CD8-positive, alpha-beta memory T cell (primary cell): ENCODE data around the gene LRRC4C. TPM values are rescaled to one million over a fixed set of nuclear protein-coding genes. Genes with fewer than 3 reads are reported as not detected.

ENCODE experiments used
- CTCF ChIA-PET: fragments of 350-600 bp; sonication (Branson Sonifier 250); formaldehyde crosslinking; loops from one replicate; lab custom pipeline; 2021; ENCODE audit warnings: antibody characterized with exemption; lab: Charles Lee
- POLR2A ChIA-PET: fragments of 350-600 bp; sonication (Branson Sonifier 250); formaldehyde crosslinking; loops from one replicate; lab custom pipeline; 2021; ENCODE audit warnings: antibody characterized with exemption; lab: Charles Lee
- DNase-seq, 5 donors: peaks; one replicate each; pipeline versions ENCODE4 v3.0.0 to v3.0.0-alpha.2; 2020 to 2022; ENCODE audit warnings: mixed read lengths in 1 of 5
- H3K27ac ChIP-seq: one replicate; pipeline ENCODE4 v1.7.0; 2013; ENCODE audit warnings: low read depth, mild to moderate bottlenecking, low read length, moderate library complexity
- H3K27me3 ChIP-seq: 2 replicates; pipeline ENCODE4 v1.7.0; 2013; ENCODE audit warnings: low read length, mild to moderate bottlenecking; ENCODE audit not compliant: insufficient read depth, poor library complexity, severe bottlenecking
- H3K36me3 ChIP-seq: 2 replicates; pipeline ENCODE4 v1.7.0; 2013; ENCODE audit warnings: mild to moderate bottlenecking, low read length, moderate library complexity; ENCODE audit not compliant: insufficient read depth
- H3K4me1 ChIP-seq: 2 replicates; pipeline ENCODE4 v1.7.0; 2013; ENCODE audit warnings: mild to moderate bottlenecking, low read length, moderate library complexity; ENCODE audit not compliant: insufficient read depth
- H3K4me3 ChIP-seq: 2 replicates; pipeline ENCODE4 v1.7.0; 2013; ENCODE audit warnings: mild to moderate bottlenecking, low read length
- H3K9me3 ChIP-seq: 2 replicates; pipeline ENCODE4 v1.7.0; 2013; ENCODE audit warnings: mild to moderate bottlenecking, low read length
- H3K27ac Mint-ChIP-seq, 8 donors: one replicate each; pipeline ENCODE4 v1.8.0; 2020 to 2021; ENCODE audit warnings: mixed read lengths in 8 of 8, mild to moderate bottlenecking in 6 of 8, inconsistent platforms in 3 of 8, moderate library complexity in 3 of 8
- H3K27me3 Mint-ChIP-seq, 2 donors: one replicate each; pipeline ENCODE4 v1.8.0; 2020 to 2021; ENCODE audit warnings: mixed read lengths in 2 of 2, mild to moderate bottlenecking in 1 of 2, moderate library complexity in 1 of 2
- H3K36me3 Mint-ChIP-seq, 3 donors: one replicate each; pipeline ENCODE4 v1.8.0; 2020 to 2021; ENCODE audit warnings: mixed read lengths in 3 of 3, inconsistent platforms in 1 of 3, mild to moderate bottlenecking in 1 of 3
- H3K4me1 Mint-ChIP-seq, 3 donors: one replicate each; pipeline ENCODE4 v1.8.0; 2020 to 2021; ENCODE audit warnings: mixed read lengths in 3 of 3, inconsistent platforms in 1 of 3, mild to moderate bottlenecking in 1 of 3
- H3K4me3 Mint-ChIP-seq, 7 donors: one replicate each; pipeline ENCODE4 v1.8.0; 2020 to 2021; ENCODE audit warnings: mixed read lengths in 7 of 7, mild to moderate bottlenecking in 6 of 7, moderate library complexity in 4 of 7, inconsistent platforms in 2 of 7
- H3K9me3 Mint-ChIP-seq, 5 donors: one replicate each; pipeline ENCODE4 v1.8.0; 2020 to 2022; ENCODE audit warnings: mixed read lengths in 5 of 5, mild to moderate bottlenecking in 3 of 5, moderate library complexity in 2 of 5, inconsistent platforms in 1 of 5
- polyA plus RNA-seq: library from polyadenylated mRNA; unstranded; fragments of 300-500 nt; fragmentation: Illumina TruSeq; gene quantifications from one replicate; pipeline ENCODE4 v1.2.3, GENCODE V29; 2021
- total RNA-seq, 2 experiments: library from RNA; stranded (reverse); gene quantifications; one replicate each; pipeline ENCODE4 v1.2.3, GENCODE V29; 2021

LRRC4C gene
- total and polyA plus RNA-seq, 3 experiments from 2014 or later, result not detected

DNA sequence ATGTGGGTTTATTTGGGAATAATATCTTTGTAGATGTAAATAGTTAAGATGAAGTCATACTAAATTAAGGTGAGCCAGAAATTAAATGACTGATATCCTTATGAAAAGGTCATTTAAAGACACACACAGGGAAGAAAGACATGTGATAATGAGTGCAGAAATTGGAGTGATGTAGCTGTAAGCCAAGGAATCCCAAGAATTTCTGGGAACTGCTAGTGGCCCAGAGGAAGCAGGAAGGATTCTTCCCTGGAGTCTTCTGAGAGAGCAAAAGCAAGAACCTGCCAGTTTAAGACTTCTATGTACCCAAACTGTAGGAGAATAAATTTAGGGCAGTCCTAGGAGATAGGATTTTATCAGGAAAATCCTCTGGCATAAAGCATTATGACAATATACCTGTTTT, 66.9 kb downstream of the LRRC4C start:
- H3K4me3 Mint-ChIP-seq, result no peak overlapping the region
- Histone ChIP-seq H3K36me3 (no peaks in the 10 kb centered on the region), H3K27ac (no peak overlapping the region), H3K9me3 (no peaks in the 10 kb centered on the region), H3K4me1 (no peaks in the 10 kb centered on the region), H3K4me3 (no peak overlapping the region), H3K27me3 (no peaks in the 10 kb centered on the region)
- H3K9me3 Mint-ChIP-seq, result peaks cover 7 to 16% (median 10%) of the 10 kb centered on the region in 5 donors
- DNase-seq, result no peak
- no peaks in the 10 kb centered on the region for H3K36me3 Mint-ChIP-seq
- POLR2A ChIA-PET, result no interaction called here
- CTCF ChIA-PET, result no interaction called here
- no peaks in the 10 kb centered on the region for H3K4me1 Mint-ChIP-seq
- H3K27me3 Mint-ChIP-seq, result no peaks in the 10 kb centered on the region
- no peak overlapping the region for H3K27ac Mint-ChIP-seq

DNA sequence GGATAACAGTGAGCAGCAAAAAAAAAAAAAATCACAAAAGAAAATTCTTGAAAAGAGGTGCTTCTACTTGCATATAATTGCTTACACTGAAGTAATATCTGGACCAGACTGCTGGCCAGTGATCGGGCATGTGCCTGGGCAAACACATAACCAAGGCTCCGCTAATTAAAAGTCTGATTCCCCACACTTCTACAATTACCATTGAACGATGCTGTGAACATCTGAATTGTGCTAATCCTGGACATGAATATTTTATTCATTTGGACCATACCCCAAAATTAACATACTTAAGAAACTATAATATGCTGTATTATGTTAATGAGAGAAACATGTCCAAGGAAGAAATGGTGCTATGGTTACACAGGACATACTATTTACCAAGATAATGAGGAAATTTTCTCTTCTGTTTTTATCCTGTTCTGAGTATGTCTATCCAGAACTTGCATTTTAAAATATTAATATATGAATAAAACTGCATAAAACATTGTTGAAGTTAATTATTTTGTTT, 69.8 kb downstream of the LRRC4C start:
- CTCF ChIA-PET, result no interaction called here
- no peak overlapping the region for H3K27ac ChIP-seq

DNA sequence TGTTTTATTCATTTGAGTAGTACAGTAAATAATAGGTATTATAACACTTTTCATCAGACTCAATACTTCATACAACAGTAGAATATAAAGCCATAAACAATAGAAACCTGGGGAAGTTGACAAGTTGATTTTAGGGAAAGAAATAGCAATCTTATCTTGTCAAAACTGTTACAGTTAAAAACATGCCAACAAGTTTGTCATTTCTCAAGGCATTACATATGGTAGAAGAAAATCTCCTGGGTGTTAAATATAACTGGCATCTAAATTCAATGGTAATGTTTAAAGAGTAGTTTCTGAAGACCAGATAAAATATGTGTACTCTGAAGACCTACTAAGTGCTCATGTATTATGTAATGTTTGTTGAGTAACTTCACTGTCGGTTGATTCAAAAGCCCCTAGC, 75.1 kb downstream of the LRRC4C start:
- ChIA-PET POLR2A (no interaction called here), CTCF (no interaction called here)
- Histone ChIP-seq H3K27ac (no peak overlapping the region), H3K4me1 (no peaks in the 10 kb centered on the region), H3K36me3 (no peaks in the 10 kb centered on the region), H3K9me3 (no peaks in the 10 kb centered on the region), H3K27me3 (no peaks in the 10 kb centered on the region), H3K4me3 (no peak overlapping the region)
- no peak for DNase-seq
- Mint-ChIP-seq H3K36me3 (no peaks in the 10 kb centered on the region), H3K27ac (no peak overlapping the region), H3K9me3 (peaks cover 0 to 27% (median 6%) of the 10 kb centered on the region in 5 donors), H3K4me1 (no peaks in the 10 kb centered on the region), H3K27me3 (no peaks in the 10 kb centered on the region), H3K4me3 (no peak overlapping the region)

More for the DNA sequence above, 69.8 kb downstream of the LRRC4C start:
- H3K27me3 Mint-ChIP-seq, result no peaks in the 10 kb centered on the region
- H3K4me3 Mint-ChIP-seq, result no peak overlapping the region
- no peaks in the 10 kb centered on the region for H3K4me1 ChIP-seq
- no peaks in the 10 kb centered on the region for H3K36me3 Mint-ChIP-seq
- no peaks in the 10 kb centered on the region for H3K9me3 ChIP-seq
- POLR2A ChIA-PET, result no interaction called here
- DNase-seq, result no peak
- no peaks in the 10 kb centered on the region for H3K27me3 ChIP-seq
- no peaks in the 10 kb centered on the region for H3K4me1 Mint-ChIP-seq
- peaks cover 2 to 10% (median 4%) of the 10 kb centered on the region in 5 donors for H3K9me3 Mint-ChIP-seq
- no peak overlapping the region for H3K4me3 ChIP-seq
- H3K36me3 ChIP-seq, result no peaks in the 10 kb centered on the region
- H3K27ac Mint-ChIP-seq, result no peak overlapping the region

DNA sequence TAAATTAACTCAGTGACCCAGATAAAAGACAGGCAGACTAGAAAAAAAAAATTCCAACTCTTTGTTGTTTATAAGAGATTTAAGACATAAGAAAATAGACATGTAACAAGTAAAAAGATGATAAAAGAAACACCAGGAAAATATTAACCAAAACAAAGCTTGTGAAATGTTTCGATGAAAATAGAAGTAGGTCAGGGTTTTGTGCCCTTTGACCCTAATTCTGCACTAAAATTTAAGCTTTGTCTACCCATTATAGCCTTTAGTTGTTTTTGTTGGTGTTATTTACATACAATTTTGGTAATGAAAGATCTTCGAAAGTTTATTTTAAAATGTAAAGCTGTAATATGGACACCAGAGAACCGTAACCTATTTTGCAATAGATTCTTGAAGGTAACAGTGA, 75.7 kb downstream of the LRRC4C start:
- CTCF ChIA-PET, result no interaction called here
- Mint-ChIP-seq H3K27me3 (no peaks in the 10 kb centered on the region), H3K4me1 (no peaks in the 10 kb centered on the region), H3K36me3 (no peaks in the 10 kb centered on the region), H3K9me3 (peaks cover 0 to 32% (median 6%) of the 10 kb centered on the region in 5 donors), H3K4me3 (no peak overlapping the region), H3K27ac (no peak overlapping the region)
- POLR2A ChIA-PET, result no interaction called here
- H3K4me3 ChIP-seq, result no peak overlapping the region
- no peaks in the 10 kb centered on the region for H3K36me3 ChIP-seq
- H3K27me3 ChIP-seq, result no peaks in the 10 kb centered on the region
- H3K4me1 ChIP-seq, result no peaks in the 10 kb centered on the region
- H3K27ac ChIP-seq, result no peak overlapping the region
- H3K9me3 ChIP-seq, result no peaks in the 10 kb centered on the region
- no peak for DNase-seq

DNA sequence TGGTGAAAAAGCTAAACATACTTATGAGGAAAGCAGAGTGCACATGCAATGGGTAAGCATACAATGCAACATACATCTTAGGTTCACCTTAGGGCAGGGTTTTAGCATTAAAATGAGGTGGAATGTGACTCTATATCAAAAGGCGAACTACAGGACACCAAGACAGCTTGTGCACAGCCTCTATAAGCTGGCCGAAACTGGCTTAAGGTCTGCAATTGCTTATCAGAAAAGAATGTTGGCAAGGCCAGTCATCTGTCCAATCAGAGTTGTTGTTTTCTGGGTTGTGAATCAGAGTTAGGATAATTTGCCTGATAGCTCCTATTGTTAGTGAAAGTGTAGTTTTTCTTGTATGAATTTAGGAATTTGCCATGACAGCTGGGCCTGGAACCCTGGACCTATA, 76.5 kb downstream of the LRRC4C start:
- Histone ChIP-seq H3K36me3 (no peaks in the 10 kb centered on the region), H3K27me3 (no peaks in the 10 kb centered on the region), H3K9me3 (no peaks in the 10 kb centered on the region), H3K4me3 (no peak overlapping the region), H3K27ac (no peak overlapping the region), H3K4me1 (no peaks in the 10 kb centered on the region)
- H3K4me3 Mint-ChIP-seq, result no peak overlapping the region
- no peaks in the 10 kb centered on the region for H3K4me1 Mint-ChIP-seq
- no peak overlapping the region for H3K27ac Mint-ChIP-seq
- H3K9me3 Mint-ChIP-seq, result peaks cover under 1 to 39% (median 6%) of the 10 kb centered on the region in 5 donors
- no peaks in the 10 kb centered on the region for H3K27me3 Mint-ChIP-seq
- DNase-seq, result no peak
- H3K36me3 Mint-ChIP-seq, result no peaks in the 10 kb centered on the region
- CTCF ChIA-PET, result no interaction called here
- POLR2A ChIA-PET, result no interaction called here

DNA sequence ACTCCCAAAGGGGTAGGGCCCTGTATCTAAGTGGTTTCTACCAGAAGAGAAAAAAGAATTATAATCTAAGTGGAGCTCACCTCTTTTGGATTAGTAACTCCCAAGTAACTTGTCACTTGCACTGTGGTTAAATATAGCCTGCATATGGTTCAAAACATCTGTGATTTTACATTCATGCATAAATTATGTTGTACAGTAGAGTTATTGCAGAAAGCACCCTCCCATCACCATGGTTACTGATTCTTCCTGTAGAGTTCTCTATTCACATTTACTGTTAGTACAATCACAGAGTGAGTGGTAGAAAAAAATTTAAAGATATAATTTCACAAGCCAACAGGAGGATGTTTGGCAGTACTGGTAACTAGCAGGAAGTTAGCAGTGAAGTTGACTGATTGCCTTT, 80.4 kb downstream of the LRRC4C start:
- CTCF ChIA-PET, result no interaction called here
- no peak overlapping the region for H3K4me3 Mint-ChIP-seq
- no peaks in the 10 kb centered on the region for H3K27me3 ChIP-seq
- POLR2A ChIA-PET, result no interaction called here
- no peak overlapping the region for H3K27ac ChIP-seq
- peaks cover 5 to 35% (median 7%) of the 10 kb centered on the region in 5 donors for H3K9me3 Mint-ChIP-seq
- no peaks in the 10 kb centered on the region for H3K4me1 ChIP-seq
- no peaks in the 10 kb centered on the region for H3K36me3 ChIP-seq
- no peak overlapping the region for H3K4me3 ChIP-seq
- H3K4me1 Mint-ChIP-seq, result no peaks in the 10 kb centered on the region
- no peaks in the 10 kb centered on the region for H3K27me3 Mint-ChIP-seq
- no peaks in the 10 kb centered on the region for H3K36me3 Mint-ChIP-seq
- no peak overlapping the region for H3K27ac Mint-ChIP-seq
- DNase-seq, result no peak
- H3K9me3 ChIP-seq, result no peaks in the 10 kb centered on the region

DNA sequence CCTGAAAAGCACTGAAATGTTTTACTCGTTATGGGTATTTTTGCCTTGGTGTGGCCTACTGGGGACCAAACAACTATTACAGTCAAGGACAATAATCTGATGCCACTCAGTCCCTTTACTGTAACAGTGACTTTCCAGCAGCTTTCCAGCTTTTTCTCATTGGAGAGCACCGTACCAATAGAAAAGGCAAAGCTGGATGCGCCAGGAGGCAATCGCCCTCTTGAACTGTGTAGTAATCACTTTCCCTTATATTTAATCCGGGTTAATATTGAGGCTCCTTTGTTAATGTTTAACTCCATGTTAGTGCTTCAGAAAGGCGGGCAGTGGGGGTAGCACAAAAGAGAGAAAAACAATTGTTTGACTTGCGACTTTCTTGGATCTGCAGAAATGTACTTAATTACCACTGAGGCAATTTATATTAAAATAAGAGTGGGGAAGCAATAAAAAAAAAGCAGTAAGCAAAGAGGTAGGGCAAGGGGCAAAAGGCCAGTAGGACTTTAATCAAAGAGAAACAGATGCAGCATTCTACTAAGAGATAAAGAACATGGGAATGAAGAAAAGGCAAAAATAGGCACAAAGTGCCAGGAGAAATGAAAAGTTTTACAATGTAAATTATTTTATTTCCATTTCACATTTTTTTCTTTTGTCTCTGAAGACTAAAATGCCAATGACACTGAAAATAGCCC, 81.6 kb downstream of the LRRC4C start:
- H3K27ac Mint-ChIP-seq, result no peak overlapping the region
- H3K4me1 Mint-ChIP-seq, result no peaks in the 10 kb centered on the region
- H3K9me3 Mint-ChIP-seq, result peaks cover 4 to 28% (median 8%) of the 10 kb centered on the region in 5 donors
- no peaks in the 10 kb centered on the region for H3K27me3 Mint-ChIP-seq
- H3K27ac ChIP-seq, result no peak overlapping the region
- no peak for DNase-seq
- H3K27me3 ChIP-seq, result no peaks in the 10 kb centered on the region
- POLR2A ChIA-PET, result no interaction called here
- H3K9me3 ChIP-seq, result no peaks in the 10 kb centered on the region
- no peaks in the 10 kb centered on the region for H3K4me1 ChIP-seq
- no peaks in the 10 kb centered on the region for H3K36me3 ChIP-seq
- H3K36me3 Mint-ChIP-seq, result no peaks in the 10 kb centered on the region
- CTCF ChIA-PET, result no interaction called here
- H3K4me3 Mint-ChIP-seq, result no peak overlapping the region
- no peak overlapping the region for H3K4me3 ChIP-seq

DNA sequence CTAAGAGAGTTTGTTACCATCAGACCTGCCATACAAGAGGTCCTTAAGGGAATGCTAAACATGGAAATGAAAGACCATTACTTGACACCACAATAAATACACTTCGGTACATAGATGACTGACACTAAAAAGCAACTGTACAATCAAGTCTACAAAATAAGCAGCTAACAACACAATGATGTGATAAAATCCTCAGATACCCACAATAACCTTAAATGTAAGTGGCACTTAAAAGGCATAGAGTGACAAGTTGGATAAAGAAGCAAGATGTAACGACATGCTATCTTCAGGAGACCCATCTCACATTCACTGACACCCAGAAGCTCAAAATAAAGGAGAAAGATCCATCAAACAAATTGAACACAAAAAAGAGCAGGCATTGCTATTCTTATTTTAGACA, 107.6 kb downstream of the LRRC4C start:
- no peaks in the 10 kb centered on the region for H3K36me3 Mint-ChIP-seq
- no peak for DNase-seq
- no peak overlapping the region for H3K4me3 ChIP-seq
- no peak overlapping the region for H3K4me3 Mint-ChIP-seq
- H3K27ac Mint-ChIP-seq, result no peak overlapping the region
- ChIA-PET POLR2A (no interaction called here), CTCF (no interaction called here)
- no peak overlapping the region for H3K27ac ChIP-seq
- no peaks in the 10 kb centered on the region for H3K27me3 Mint-ChIP-seq
- peaks cover 5 to 22% (median 12%) of the 10 kb centered on the region in 5 donors for H3K9me3 Mint-ChIP-seq
- no peaks in the 10 kb centered on the region for H3K9me3 ChIP-seq
- no peaks in the 10 kb centered on the region for H3K4me1 Mint-ChIP-seq
- H3K4me1 ChIP-seq, result no peaks in the 10 kb centered on the region
- no peaks in the 10 kb centered on the region for H3K36me3 ChIP-seq
- H3K27me3 ChIP-seq, result no peaks in the 10 kb centered on the region
